ENCODE measurements around the gene UBA3. TPM values are rescaled to one million over a fixed set of nuclear protein-coding genes. Genes with fewer than 3 reads are reported as not detected.
A peak's percentile ranks its signal among the peaks of the same experiment; 100 is the strongest.

Gene UBA3
- total RNA-seq, 1 donor from 2014 or later = 68.6 TPM

DNA sequence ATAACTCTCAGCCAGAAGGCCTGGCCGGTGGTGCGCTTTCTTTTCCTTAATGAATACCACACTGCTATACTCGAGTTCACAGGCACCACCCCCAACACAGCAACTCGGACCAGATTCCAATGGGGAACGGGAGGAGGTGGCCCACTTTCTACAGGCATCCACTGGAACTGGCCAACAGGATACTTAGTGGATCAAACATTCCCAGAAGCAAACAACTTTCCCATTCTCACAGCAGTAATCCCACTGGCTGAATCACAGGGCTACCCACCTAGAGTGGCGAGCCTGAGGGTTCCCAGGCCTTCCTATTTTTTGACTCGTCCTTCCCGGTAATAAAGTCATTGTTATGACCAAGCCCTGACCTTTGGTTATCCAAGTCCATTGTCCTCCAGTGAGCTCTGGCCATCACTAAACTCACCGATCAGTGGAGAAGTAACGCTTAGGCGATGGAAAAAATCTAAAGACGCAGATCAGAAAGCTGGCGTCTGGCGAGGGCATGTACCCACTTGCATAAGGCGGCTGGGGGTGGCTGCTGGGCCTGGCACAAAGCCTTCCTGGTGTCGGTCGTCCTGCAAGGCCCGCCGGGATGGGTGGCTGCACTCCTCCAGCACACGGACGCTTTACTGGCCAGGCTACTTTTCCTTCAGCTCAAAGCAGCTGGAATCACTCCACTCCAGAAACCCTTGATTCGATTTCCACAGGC is 67.9 kb downstream of the UBA3 start:
- Mint-ChIP-seq H3K4me3 (ENCODE audit: unreplicated experiment) (peak overlapping the region; percentile 94), H3K27ac (ENCODE audit: unreplicated experiment) (peak overlapping the region; percentile 83), H3K36me3 (ENCODE audit: unreplicated experiment) (no peaks in the 10 kb centered on the region), H3K27me3 (ENCODE audit: unreplicated experiment) (no peaks in the 10 kb centered on the region), H3K9me3 (ENCODE audit: unreplicated experiment) (peaks cover 7% of the 10 kb centered on the region), H3K4me1 (ENCODE audit: low read depth, unreplicated experiment) (peaks cover 12% of the 10 kb centered on the region)
- no peak for TF ChIP-seq CTCF (IDR thresholded peaks at IDR 0.05; ENCODE audit: partially characterized antibody, unreplicated experiment)
- no peak for DNase-seq

GRCh38 chr3:69011096-69011730 is 69.0 kb downstream of the UBA3 start:
- Mint-ChIP-seq H3K27me3 (ENCODE audit: unreplicated experiment) (no peaks in the 10 kb centered on the region), H3K4me1 (ENCODE audit: low read depth, unreplicated experiment) (peaks cover 12% of the 10 kb centered on the region), H3K27ac (ENCODE audit: unreplicated experiment) (no peak overlapping the region), H3K4me3 (ENCODE audit: unreplicated experiment) (no peak overlapping the region), H3K36me3 (ENCODE audit: unreplicated experiment) (no peaks in the 10 kb centered on the region), H3K9me3 (ENCODE audit: unreplicated experiment) (peaks cover 7% of the 10 kb centered on the region)
- DNase-seq = no peak
- no peak for TF ChIP-seq CTCF (IDR thresholded peaks at IDR 0.05; ENCODE audit: partially characterized antibody, unreplicated experiment)

GRCh38 chr3:69009559-69010410 is 70.4 kb downstream of the UBA3 start:
- Mint-ChIP-seq H3K9me3 (ENCODE audit: unreplicated experiment) (peaks cover 7% of the 10 kb centered on the region), H3K27ac (ENCODE audit: unreplicated experiment) (no peak overlapping the region), H3K36me3 (ENCODE audit: unreplicated experiment) (no peaks in the 10 kb centered on the region), H3K4me3 (ENCODE audit: unreplicated experiment) (no peak overlapping the region), H3K4me1 (ENCODE audit: low read depth, unreplicated experiment) (peaks cover 12% of the 10 kb centered on the region), H3K27me3 (ENCODE audit: unreplicated experiment) (peaks cover under 1% of the 10 kb centered on the region)
- TF ChIP-seq CTCF (IDR thresholded peaks at IDR 0.05; ENCODE audit: partially characterized antibody, unreplicated experiment) = no peak
- DNase-seq = no peak

GRCh38 chr3:69008980-69009379 is 71.2 kb downstream of the UBA3 start:
- no peak overlapping the region for H3K27ac Mint-ChIP-seq (ENCODE audit: unreplicated experiment)
- H3K36me3 Mint-ChIP-seq (ENCODE audit: unreplicated experiment) = no peaks in the 10 kb centered on the region
- peaks cover 12% of the 10 kb centered on the region for H3K4me1 Mint-ChIP-seq (ENCODE audit: low read depth, unreplicated experiment)
- DNase-seq = no peak
- H3K27me3 Mint-ChIP-seq (ENCODE audit: unreplicated experiment) = peaks cover 1% of the 10 kb centered on the region
- H3K9me3 Mint-ChIP-seq (ENCODE audit: unreplicated experiment) = peaks cover 5% of the 10 kb centered on the region
- no peak for TF ChIP-seq CTCF (IDR thresholded peaks at IDR 0.05; ENCODE audit: partially characterized antibody, unreplicated experiment)
- H3K4me3 Mint-ChIP-seq (ENCODE audit: unreplicated experiment) = no peak overlapping the region

Data from glutamatergic neuron (in vitro differentiated cells).